GM19239 (cell line): ENCODE data around the gene PIKFYVE.
A peak's percentile ranks its signal among the peaks of the same experiment; 100 is the strongest.
"Not testable (repeated sequence)": the region's sequence is repeated elsewhere in the genome, so short reads cannot be mapped to it uniquely, and the experiment has no call there.

Experiments
- DNase-seq: peaks from one replicate; pipeline ENCODE4 v3.0.0; 2011; ENCODE audit warnings: low spot score; ENCODE audit not compliant: insufficient read length
- FAIRE-seq: peaks from 2 replicates; lab custom pipeline; 2011; peaks lifted over from hg19 to GRCh38; lab: Jason Lieb, UNC

The PIKFYVE gene, protein sequence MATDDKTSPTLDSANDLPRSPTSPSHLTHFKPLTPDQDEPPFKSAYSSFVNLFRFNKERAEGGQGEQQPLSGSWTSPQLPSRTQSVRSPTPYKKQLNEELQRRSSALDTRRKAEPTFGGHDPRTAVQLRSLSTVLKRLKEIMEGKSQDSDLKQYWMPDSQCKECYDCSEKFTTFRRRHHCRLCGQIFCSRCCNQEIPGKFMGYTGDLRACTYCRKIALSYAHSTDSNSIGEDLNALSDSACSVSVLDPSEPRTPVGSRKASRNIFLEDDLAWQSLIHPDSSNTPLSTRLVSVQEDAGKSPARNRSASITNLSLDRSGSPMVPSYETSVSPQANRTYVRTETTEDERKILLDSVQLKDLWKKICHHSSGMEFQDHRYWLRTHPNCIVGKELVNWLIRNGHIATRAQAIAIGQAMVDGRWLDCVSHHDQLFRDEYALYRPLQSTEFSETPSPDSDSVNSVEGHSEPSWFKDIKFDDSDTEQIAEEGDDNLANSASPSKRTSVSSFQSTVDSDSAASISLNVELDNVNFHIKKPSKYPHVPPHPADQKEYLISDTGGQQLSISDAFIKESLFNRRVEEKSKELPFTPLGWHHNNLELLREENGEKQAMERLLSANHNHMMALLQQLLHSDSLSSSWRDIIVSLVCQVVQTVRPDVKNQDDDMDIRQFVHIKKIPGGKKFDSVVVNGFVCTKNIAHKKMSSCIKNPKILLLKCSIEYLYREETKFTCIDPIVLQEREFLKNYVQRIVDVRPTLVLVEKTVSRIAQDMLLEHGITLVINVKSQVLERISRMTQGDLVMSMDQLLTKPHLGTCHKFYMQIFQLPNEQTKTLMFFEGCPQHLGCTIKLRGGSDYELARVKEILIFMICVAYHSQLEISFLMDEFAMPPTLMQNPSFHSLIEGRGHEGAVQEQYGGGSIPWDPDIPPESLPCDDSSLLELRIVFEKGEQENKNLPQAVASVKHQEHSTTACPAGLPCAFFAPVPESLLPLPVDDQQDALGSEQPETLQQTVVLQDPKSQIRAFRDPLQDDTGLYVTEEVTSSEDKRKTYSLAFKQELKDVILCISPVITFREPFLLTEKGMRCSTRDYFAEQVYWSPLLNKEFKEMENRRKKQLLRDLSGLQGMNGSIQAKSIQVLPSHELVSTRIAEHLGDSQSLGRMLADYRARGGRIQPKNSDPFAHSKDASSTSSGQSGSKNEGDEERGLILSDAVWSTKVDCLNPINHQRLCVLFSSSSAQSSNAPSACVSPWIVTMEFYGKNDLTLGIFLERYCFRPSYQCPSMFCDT (N-terminal part only)

DNA sequence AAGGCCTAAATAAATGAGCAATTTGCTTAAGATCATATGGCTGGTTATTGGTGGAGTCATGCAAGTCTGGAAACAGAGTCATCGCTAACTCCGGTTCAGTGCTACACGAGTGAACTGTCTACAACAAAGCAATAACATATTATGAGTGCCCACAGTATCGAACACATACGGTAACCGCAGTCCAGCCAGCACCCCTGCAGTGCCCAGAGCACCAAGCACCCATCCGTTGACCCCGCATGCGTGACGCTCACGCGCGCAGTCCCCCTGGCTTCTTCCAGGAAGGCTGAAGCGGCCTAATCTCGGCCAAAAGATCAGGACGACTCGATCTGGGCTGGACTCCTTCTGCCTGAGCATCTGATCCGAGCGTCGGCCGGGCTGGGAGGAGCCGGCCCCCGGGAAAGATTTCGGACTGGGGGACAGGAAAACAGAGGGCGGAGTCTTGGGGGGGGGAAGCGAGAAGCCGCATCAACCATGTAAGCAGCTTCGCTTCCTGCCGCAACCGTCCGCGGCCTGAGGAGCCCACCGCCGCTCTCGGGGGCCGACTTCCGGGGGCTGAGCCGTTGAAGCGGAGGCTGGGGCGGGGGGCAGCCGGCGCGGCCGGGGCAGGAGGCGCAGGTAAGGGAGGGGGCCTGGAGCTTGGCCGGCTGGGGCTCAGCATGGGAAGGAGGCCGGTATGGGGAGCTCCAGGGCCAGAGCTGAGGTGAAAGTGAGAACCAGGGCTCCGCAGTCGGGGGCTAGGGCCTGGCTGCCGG, at the start of gene PIKFYVE:
Gene PIKFYVE (plus strand): TSS at position 455 of the 752 bp plus-strand sequence. CDS start 5,265 bp downstream, outside the sequence.
- FAIRE-seq (peak; percentile 96), DNase-seq (peak; percentile 72)

- FAIRE-seq, DNase-seq: not testable (repeated sequence)
Observed at GRCh38 chr2:208221873-208222272, 44.2 kb upstream of the PIKFYVE start.

- FAIRE-seq (no peak), DNase-seq (no peak)
Observed at GRCh38 chr2:208222351-208222750, 43.7 kb upstream of the PIKFYVE start.

- DNase-seq, result no peak
- FAIRE-seq, result no peak
Observed at GRCh38 chr2:208224802-208225201, 41.3 kb upstream of the PIKFYVE start.

GRCh38 chr2:208227581-208228232, 38.3 kb upstream of the PIKFYVE start:
- FAIRE-seq (no peak), DNase-seq (no peak)

- DNase-seq, result no peak
- no peak for FAIRE-seq
Observed at GRCh38 chr2:208228476-208228875, 37.6 kb upstream of the PIKFYVE start.

DNA sequence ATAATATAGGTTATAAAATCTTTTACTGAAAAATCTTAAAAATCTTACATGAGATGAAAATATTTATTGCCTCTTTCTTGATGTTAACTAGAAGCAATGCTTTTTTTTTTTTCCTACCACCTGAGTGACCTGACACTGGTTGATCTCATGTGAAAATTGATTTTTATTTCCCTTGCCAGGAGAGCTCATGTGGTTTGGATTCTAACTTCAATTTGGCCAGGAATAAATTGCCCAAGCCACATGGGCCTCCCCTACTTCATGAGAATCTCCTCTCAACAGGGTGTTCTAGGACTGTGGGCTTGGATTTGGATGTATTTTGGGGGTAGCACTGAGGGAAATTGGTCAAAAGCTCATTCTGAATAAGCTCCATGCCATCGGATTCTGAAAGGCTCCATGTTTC, 31.3 kb upstream of the PIKFYVE start:
- FAIRE-seq (no peak), DNase-seq (no peak)

- DNase-seq, result no peak
- FAIRE-seq, result no peak
Observed at GRCh38 chr2:208235860-208236259, 30.2 kb upstream of the PIKFYVE start.

DNA sequence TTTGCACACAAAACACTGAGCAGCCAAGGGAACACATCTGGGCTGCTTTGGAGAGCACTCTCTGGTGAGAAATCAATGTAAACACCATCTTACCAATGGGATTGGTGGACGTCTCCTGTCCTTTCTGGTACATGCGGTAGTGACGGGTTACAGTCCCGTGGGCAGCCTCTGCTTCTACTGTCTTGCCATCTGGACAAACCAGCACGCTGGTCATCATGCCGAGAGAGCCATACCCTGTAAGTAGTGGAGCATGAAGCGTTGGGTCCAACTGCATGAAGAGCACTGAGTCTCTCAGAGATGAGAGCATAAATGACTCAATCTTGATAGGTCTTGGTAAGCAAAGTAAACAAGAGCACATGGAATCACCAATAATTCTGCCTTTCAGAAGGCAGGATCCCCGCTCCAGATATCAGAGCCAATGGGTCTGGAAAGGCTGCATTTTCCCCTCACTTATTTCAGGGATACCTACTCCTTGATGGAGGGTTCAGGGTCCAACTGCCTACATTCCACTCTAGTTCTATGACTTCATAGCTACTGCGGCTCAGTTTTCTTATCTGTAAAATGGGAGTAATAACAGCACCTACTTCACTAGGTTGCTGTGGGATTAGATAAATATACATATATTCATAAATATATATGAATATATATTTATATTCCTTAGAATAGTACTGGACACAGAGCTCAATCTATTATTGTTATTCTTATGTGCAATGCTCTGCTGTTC, 26.1 kb upstream of the PIKFYVE start:
- FAIRE-seq (no peak), DNase-seq (no peak)

- FAIRE-seq (peak; percentile 26), DNase-seq (no peak)
Observed at GRCh38 chr2:208240619-208241209, 25.3 kb upstream of the PIKFYVE start.

- DNase-seq, result no peak
- no peak for FAIRE-seq
Observed at GRCh38 chr2:208244422-208244821, 21.6 kb upstream of the PIKFYVE start.

GRCh38 chr2:208245746-208246145, 20.3 kb upstream of the PIKFYVE start:
- FAIRE-seq, result no peak
- DNase-seq, result no peak

DNA sequence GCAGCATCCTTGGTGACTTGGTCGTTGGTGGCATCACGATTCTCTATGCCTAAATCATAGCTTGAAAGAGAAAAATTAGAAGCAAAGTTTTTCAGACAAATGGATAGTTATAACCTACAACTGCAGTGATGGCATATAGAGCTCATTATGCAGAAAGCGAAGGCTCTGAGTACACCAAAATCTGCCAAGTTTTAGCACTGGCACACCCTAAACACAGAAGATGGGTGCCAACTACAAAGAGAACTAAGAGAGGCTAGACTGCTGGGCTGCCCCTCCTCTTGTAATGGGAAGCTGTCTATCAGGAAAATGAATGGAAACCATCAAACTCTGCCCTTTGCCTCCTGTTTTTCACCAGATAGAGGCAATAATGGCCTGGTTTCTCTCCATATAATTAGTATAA, 17.5 kb upstream of the PIKFYVE start:
- FAIRE-seq (no peak), DNase-seq (no peak)

GRCh38 chr2:208249296-208249695, 16.8 kb upstream of the PIKFYVE start:
- no peak for FAIRE-seq
- no peak for DNase-seq

DNA sequence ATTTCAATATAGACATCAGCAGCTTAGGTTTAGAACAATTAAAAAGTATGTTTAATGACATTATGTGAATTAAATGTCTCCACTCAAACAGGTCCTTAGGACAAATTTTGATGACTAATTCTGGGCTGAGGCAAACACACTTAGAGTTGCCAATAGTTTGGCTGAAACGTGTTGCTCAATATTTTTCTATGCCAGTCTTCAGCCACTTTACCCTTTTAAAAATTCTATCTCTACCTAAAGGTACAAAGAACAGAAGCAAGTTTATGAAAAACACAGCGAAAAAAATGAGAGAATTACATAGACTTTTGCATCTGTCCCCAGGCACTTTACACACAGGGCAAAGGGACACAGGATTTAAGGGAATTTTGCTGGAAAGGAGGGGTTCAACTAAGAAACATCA, 15.7 kb upstream of the PIKFYVE start:
- DNase-seq (no peak), FAIRE-seq (no peak)

GRCh38 chr2:208251098-208251497, 15.0 kb upstream of the PIKFYVE start:
- no peak for DNase-seq
- FAIRE-seq, result no peak

DNA sequence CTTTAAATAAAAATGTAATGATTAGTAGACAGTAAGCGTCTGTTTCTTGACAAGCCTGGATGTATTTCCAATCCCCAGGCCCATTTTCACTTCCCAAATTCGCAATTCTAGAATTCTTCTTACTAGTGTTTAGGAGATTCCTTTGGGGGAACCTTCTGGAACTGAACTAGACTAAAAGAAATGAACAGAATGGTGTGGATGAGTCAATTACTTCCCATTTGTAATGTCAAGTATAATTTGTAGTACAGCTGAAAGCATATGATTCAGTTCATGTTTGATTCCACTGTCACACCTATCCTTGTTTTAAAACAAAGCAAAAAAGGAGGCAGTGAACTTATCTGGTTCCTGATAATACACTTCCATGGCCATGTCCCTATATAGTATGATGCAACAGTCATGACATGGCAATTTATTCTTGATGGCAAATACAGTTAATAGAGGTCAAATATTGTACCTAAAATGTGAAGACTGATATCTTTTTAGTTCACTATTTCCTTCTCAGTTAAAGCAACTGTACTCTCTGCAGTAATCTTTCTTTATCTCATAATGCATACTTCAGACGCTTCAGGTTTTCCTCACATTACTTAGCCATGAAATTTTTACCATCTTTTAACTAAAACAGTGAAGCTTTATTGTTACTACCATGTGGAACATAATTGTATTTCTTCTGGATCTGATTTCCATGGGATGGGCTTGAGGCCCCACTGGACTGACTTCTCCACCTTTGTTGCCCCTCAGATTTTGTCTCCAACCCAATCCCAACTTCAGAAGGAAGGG, 13.2 kb upstream of the PIKFYVE start:
- no peak for FAIRE-seq
- DNase-seq, result no peak
